ENCODE data around the gene CDC42EP3. TPM values are rescaled to one million over a fixed set of nuclear protein-coding genes. Genes with fewer than 3 reads are reported as not detected.

Gene CDC42EP3
- total and polyA plus RNA-seq, 9 donors: 17.0 to 36.6 (median 26.7) TPM

- Histone ChIP-seq H3K27me3 (ENCODE audit: control insufficient read depth, insufficient read depth, low read length) (no peaks in the 10 kb centered on the region), H3K36me3 (ENCODE audit: control insufficient read depth, insufficient read depth, low read length) (no peaks in the 10 kb centered on the region), H3K9me3 (replicated peaks; ENCODE audit: control insufficient read depth, low read depth, low read length) (no peaks in the 10 kb centered on the region), H3K4me3 (ENCODE audit: low read length) (no peak overlapping the region), H3K27ac (ENCODE audit: low read length) (no peak overlapping the region), H3K4me1 (ENCODE audit: control insufficient read depth, insufficient read depth, low read length) (peaks cover 6% of the 10 kb centered on the region)
- DNase-seq: peak; percentile 67
- 60% methylated on average over 1 of the region's 2 CpGs for WGBS (ENCODE audit: insufficient coverage)
Measured at GRCh38 chr2:37631292-37631691, 40.1 kb downstream of the CDC42EP3 start.

GRCh38 chr2:37630776-37631175, 40.7 kb downstream of the CDC42EP3 start:
- Histone ChIP-seq H3K27me3 (ENCODE audit: control insufficient read depth, insufficient read depth, low read length) (no peaks in the 10 kb centered on the region), H3K27ac (ENCODE audit: low read length) (no peak overlapping the region), H3K9me3 (replicated peaks; ENCODE audit: control insufficient read depth, low read depth, low read length) (no peaks in the 10 kb centered on the region), H3K36me3 (ENCODE audit: control insufficient read depth, insufficient read depth, low read length) (no peaks in the 10 kb centered on the region), H3K4me1 (ENCODE audit: control insufficient read depth, insufficient read depth, low read length) (peaks cover 8% of the 10 kb centered on the region), H3K4me3 (ENCODE audit: low read length) (no peak overlapping the region)
- no peak for DNase-seq
- WGBS (ENCODE audit: insufficient coverage): 73% methylated on average over 2 of the region's 4 CpGs

GRCh38 chr2:37630301-37630700, 41.1 kb downstream of the CDC42EP3 start:
- WGBS (ENCODE audit: insufficient coverage): no CpG with 5 or more reads among the region's 1 CpG
- no peak overlapping the region for H3K27ac ChIP-seq (ENCODE audit: low read length)
- H3K4me1 ChIP-seq (ENCODE audit: control insufficient read depth, insufficient read depth, low read length): peaks cover 9% of the 10 kb centered on the region

GRCh38 chr2:37629529-37629928, 41.9 kb downstream of the CDC42EP3 start:
- H3K4me3 ChIP-seq (ENCODE audit: low read length): no peak overlapping the region
- H3K27ac ChIP-seq (ENCODE audit: low read length): no peak overlapping the region
- no peaks in the 10 kb centered on the region for H3K9me3 ChIP-seq (replicated peaks; ENCODE audit: control insufficient read depth, low read depth, low read length)
- no peak for DNase-seq
- H3K36me3 ChIP-seq (ENCODE audit: control insufficient read depth, insufficient read depth, low read length): no peaks in the 10 kb centered on the region
- no peaks in the 10 kb centered on the region for H3K27me3 ChIP-seq (ENCODE audit: control insufficient read depth, insufficient read depth, low read length)
- 83% methylated on average over 1 of the region's 3 CpGs for WGBS (ENCODE audit: insufficient coverage)
- H3K4me1 ChIP-seq (ENCODE audit: control insufficient read depth, insufficient read depth, low read length): peaks cover 12% of the 10 kb centered on the region

More at GRCh38 chr2:37630301-37630700, 41.1 kb downstream of the CDC42EP3 start:
- DNase-seq: no peak
- Histone ChIP-seq H3K9me3 (replicated peaks; ENCODE audit: control insufficient read depth, low read depth, low read length) (no peaks in the 10 kb centered on the region), H3K27me3 (ENCODE audit: control insufficient read depth, insufficient read depth, low read length) (no peaks in the 10 kb centered on the region), H3K4me3 (ENCODE audit: low read length) (no peak overlapping the region), H3K36me3 (ENCODE audit: control insufficient read depth, insufficient read depth, low read length) (no peaks in the 10 kb centered on the region)

GRCh38 chr2:37627710-37628109, 43.7 kb downstream of the CDC42EP3 start:
- no peak for DNase-seq
- Histone ChIP-seq H3K4me3 (ENCODE audit: low read length) (no peak overlapping the region), H3K9me3 (replicated peaks; ENCODE audit: control insufficient read depth, low read depth, low read length) (no peaks in the 10 kb centered on the region), H3K36me3 (ENCODE audit: control insufficient read depth, insufficient read depth, low read length) (no peaks in the 10 kb centered on the region), H3K4me1 (ENCODE audit: control insufficient read depth, insufficient read depth, low read length) (peaks cover 12% of the 10 kb centered on the region), H3K27ac (ENCODE audit: low read length) (no peak overlapping the region), H3K27me3 (ENCODE audit: control insufficient read depth, insufficient read depth, low read length) (no peaks in the 10 kb centered on the region)

GRCh38 chr2:37625796-37626571, 45.5 kb downstream of the CDC42EP3 start:
- no peaks in the 10 kb centered on the region for H3K27me3 ChIP-seq (ENCODE audit: control insufficient read depth, insufficient read depth, low read length)
- no peaks in the 10 kb centered on the region for H3K9me3 ChIP-seq (replicated peaks; ENCODE audit: control insufficient read depth, low read depth, low read length)
- 63% methylated on average over 9 of the region's 11 CpGs for whole genome bisulfite sequencing (ENCODE audit: insufficient coverage)
- H3K27ac ChIP-seq (ENCODE audit: low read length): no peak overlapping the region
- H3K36me3 ChIP-seq (ENCODE audit: control insufficient read depth, insufficient read depth, low read length): no peaks in the 10 kb centered on the region
- no peak overlapping the region for H3K4me3 ChIP-seq (ENCODE audit: low read length)
- no peak for DNase-seq
- peaks cover 12% of the 10 kb centered on the region for H3K4me1 ChIP-seq (ENCODE audit: control insufficient read depth, insufficient read depth, low read length)

GRCh38 chr2:37625156-37625555, 46.3 kb downstream of the CDC42EP3 start:
- Histone ChIP-seq H3K4me1 (ENCODE audit: control insufficient read depth, insufficient read depth, low read length) (peaks cover 12% of the 10 kb centered on the region), H3K9me3 (replicated peaks; ENCODE audit: control insufficient read depth, low read depth, low read length) (no peaks in the 10 kb centered on the region), H3K4me3 (ENCODE audit: low read length) (no peak overlapping the region), H3K27ac (ENCODE audit: low read length) (no peak overlapping the region), H3K36me3 (ENCODE audit: control insufficient read depth, insufficient read depth, low read length) (no peaks in the 10 kb centered on the region), H3K27me3 (ENCODE audit: control insufficient read depth, insufficient read depth, low read length) (no peaks in the 10 kb centered on the region)
- no peak for DNase-seq

GRCh38 chr2:37623971-37624900, 47.2 kb downstream of the CDC42EP3 start:
- peaks cover 17% of the 10 kb centered on the region for H3K4me1 ChIP-seq (ENCODE audit: control insufficient read depth, insufficient read depth, low read length)
- no peaks in the 10 kb centered on the region for H3K36me3 ChIP-seq (ENCODE audit: control insufficient read depth, insufficient read depth, low read length)
- peak; percentile 36 for DNase-seq
- no peaks in the 10 kb centered on the region for H3K27me3 ChIP-seq (ENCODE audit: control insufficient read depth, insufficient read depth, low read length)
- no peaks in the 10 kb centered on the region for H3K9me3 ChIP-seq (replicated peaks; ENCODE audit: control insufficient read depth, low read depth, low read length)
- no peak overlapping the region for H3K4me3 ChIP-seq (ENCODE audit: low read length)
- WGBS (ENCODE audit: insufficient coverage): 98% methylated on average over 4 of the region's 8 CpGs
- H3K27ac ChIP-seq (ENCODE audit: low read length): no peak overlapping the region

GRCh38 chr2:37623406-37623805, 48.0 kb downstream of the CDC42EP3 start:
- Histone ChIP-seq H3K4me1 (ENCODE audit: control insufficient read depth, insufficient read depth, low read length) (peaks cover 18% of the 10 kb centered on the region), H3K36me3 (ENCODE audit: control insufficient read depth, insufficient read depth, low read length) (no peaks in the 10 kb centered on the region), H3K27me3 (ENCODE audit: control insufficient read depth, insufficient read depth, low read length) (no peaks in the 10 kb centered on the region), H3K9me3 (replicated peaks; ENCODE audit: control insufficient read depth, low read depth, low read length) (no peaks in the 10 kb centered on the region), H3K27ac (ENCODE audit: low read length) (no peak overlapping the region), H3K4me3 (ENCODE audit: low read length) (no peak overlapping the region)
- no peak for DNase-seq

- no peak for DNase-seq
Measured at GRCh38 chr2:37622450-37623100, 48.9 kb downstream of the CDC42EP3 start.

More at GRCh38 chr2:37622450-37623100, 48.9 kb downstream of the CDC42EP3 start:
- no CpG with 5 or more reads among the region's 4 CpGs for WGBS (ENCODE audit: insufficient coverage)
- Histone ChIP-seq H3K27me3 (ENCODE audit: control insufficient read depth, insufficient read depth, low read length) (no peaks in the 10 kb centered on the region), H3K27ac (ENCODE audit: low read length) (no peak overlapping the region), H3K4me1 (ENCODE audit: control insufficient read depth, insufficient read depth, low read length) (peaks cover 18% of the 10 kb centered on the region), H3K4me3 (ENCODE audit: low read length) (no peak overlapping the region), H3K9me3 (replicated peaks; ENCODE audit: control insufficient read depth, low read depth, low read length) (no peaks in the 10 kb centered on the region), H3K36me3 (ENCODE audit: control insufficient read depth, insufficient read depth, low read length) (no peaks in the 10 kb centered on the region)
